ENCODE measurements around the gene KLHL42. TPM values are rescaled to one million over a fixed set of nuclear protein-coding genes. Genes with fewer than 3 reads are reported as not detected.

KLHL42 gene
- total RNA-seq, 2 donors from 2014 or later, result 32.7 to 36.6 TPM

DNA sequence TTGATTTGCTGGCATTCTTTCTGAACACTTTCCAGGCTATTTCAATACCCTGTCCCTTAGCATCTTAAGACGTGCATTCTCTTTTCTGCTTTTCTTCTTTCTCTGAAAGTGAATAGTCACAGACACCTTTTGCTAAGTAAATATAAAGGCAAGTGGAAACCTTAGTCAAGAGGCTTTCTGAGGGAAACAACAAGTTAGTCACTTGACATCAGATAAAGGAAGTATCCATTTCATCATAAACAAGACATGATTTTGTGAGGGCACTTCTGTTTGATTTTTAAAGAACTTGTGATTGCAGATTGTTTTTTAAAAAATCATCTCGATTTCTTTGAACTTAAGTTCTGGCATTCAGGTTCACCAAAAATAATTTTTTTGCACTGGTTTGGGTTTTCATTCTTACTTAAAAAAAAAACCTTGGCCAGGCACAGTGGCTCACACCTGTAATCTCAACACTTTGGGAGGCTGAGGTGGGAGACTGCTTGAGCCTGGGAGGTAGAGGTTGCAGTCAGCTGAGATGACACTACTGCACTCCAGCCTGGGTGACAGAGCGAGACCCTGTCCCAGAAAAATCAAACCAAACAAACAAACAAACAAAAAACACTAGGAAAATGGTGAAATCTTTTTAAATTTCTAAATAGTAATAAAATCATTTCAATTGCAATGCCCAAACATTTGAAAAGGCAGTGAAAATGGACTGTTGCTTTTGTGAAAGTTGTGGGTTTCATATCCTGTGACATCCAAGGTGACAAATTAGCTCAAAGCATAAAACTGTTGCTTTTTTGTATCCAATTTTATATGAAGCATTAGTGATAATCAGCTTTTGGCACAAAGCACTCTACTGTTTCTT, 8.3 kb upstream of the KLHL42 start:
- no peak overlapping the region for H3K4me3 ChIP-seq
- intact Hi-C loops (cut with DNase I), result no loop called here
- 83 to 93% methylated on average over 3 of the region's 3 CpGs for WGBS, 2 donors
- DNase-seq (no peak), ATAC-seq (no peak)
- no peaks in the 10 kb centered on the region for H3K27me3 ChIP-seq
- no peak overlapping the region for H3K27ac ChIP-seq
- H3K9me3 ChIP-seq, result no peaks in the 10 kb centered on the region
- TF ChIP-seq POLR2A (IDR thresholded peaks at IDR 0.05), result no peak
- H3K36me3 ChIP-seq (replicated peaks in 1 of 2; ENCODE audit: insufficient read depth in 1 of 2, low read depth in 2 of 2), result no peaks in the 10 kb centered on the region
- no peaks in the 10 kb centered on the region for H3K4me1 ChIP-seq

DNA sequence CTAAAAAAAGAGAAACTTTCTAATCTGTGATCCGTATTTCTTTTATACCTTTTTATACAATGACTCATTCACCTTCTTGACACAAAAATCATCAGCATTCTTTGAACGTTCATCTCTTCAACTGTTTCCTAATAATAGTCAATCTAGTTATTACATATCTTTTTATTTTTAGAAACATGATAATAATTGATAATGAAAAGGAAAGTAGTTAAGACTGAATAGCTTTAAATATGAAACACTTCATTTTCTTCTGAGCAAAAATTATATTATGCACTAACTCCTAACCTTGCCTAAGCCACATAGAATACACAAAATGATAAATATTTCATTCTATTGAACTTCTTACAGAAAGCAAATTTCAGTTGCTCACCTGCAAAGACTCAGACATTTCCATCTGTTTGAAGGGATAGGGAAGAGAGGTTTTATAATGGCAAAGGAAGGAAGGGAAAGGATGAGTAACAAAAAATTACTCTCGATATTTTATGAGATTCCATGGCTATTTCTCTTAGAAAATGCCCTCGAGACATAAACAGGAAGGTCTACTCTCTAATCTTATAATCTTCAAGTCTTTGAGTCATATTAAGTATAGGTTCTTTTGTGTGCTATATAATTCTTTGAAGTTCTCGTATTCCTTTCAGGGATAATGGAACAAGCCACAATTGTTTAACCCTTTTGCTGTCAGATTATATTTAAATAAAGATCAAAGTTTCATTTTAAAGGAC, 7.5 kb upstream of the KLHL42 start:
- DNase-seq (no peak), ATAC-seq (no peak)
- no peak overlapping the region for H3K27ac ChIP-seq

DNA sequence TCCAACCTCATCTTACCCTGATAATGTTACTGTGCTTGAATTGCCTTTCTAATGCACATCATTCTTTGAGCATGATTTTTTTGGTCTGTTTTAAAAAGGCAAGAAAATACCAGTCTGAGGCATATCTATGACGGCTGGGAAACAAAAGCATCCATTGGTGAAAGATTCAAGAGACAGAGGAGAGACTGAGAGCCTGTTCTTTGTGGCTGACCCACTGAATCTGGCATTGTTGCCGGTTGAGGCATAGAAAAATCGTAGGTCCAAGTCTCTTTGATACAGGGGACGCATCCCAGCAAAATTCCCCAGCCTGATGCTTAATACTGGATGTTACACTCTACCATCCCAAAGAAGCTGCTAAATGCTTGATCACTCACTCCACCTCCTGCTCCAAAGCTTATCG, 2.9 kb upstream of the KLHL42 start:
- Histone ChIP-seq H3K4me3 (no peak overlapping the region), H3K9me3 (no peaks in the 10 kb centered on the region), H3K27me3 (no peaks in the 10 kb centered on the region), H3K4me1 (peaks cover 20% of the 10 kb centered on the region), H3K36me3 (replicated peaks in 1 of 2; ENCODE audit: insufficient read depth in 1 of 2, low read depth in 2 of 2) (no peaks in the 10 kb centered on the region), H3K27ac (no peak overlapping the region)
- TF ChIP-seq, protein P1, sequence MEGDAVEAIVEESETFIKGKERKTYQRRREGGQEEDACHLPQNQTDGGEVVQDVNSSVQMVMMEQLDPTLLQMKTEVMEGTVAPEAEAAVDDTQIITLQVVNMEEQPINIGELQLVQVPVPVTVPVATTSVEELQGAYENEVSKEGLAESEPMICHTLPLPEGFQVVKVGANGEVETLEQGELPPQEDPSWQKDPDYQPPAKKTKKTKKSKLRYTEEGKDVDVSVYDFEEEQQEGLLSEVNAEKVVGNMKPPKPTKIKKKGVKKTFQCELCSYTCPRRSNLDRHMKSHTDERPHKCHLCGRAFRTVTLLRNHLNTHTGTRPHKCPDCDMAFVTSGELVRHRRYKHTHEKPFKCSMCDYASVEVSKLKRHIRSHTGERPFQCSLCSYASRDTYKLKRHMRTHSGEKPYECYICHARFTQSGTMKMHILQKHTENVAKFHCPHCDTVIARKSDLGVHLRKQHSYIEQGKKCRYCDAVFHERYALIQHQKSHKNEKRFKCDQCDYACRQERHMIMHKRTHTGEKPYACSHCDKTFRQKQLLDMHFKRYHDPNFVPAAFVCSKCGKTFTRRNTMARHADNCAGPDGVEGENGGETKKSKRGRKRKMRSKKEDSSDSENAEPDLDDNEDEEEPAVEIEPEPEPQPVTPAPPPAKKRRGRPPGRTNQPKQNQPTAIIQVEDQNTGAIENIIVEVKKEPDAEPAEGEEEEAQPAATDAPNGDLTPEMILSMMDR (IDR thresholded peaks at IDR 0.05), result no peak
- no peak for TF ChIP-seq POLR2A (IDR thresholded peaks at IDR 0.05)
- DNase-seq (no peak), ATAC-seq (no peak)
- 79 to 86% methylated on average over 5 of the region's 5 CpGs for WGBS, 2 donors
- intact Hi-C loops (cut with DNase I), result no loop called here

More for the DNA sequence above, 7.5 kb upstream of the KLHL42 start:
- WGBS, 2 donors, result 44 to 48% methylated on average over 5 of the region's 5 CpGs
- Histone ChIP-seq H3K27me3 (no peaks in the 10 kb centered on the region), H3K36me3 (replicated peaks in 1 of 2; ENCODE audit: insufficient read depth in 1 of 2, low read depth in 2 of 2) (no peaks in the 10 kb centered on the region), H3K4me3 (no peak overlapping the region), H3K4me1 (no peaks in the 10 kb centered on the region), H3K9me3 (no peaks in the 10 kb centered on the region)
- intact Hi-C loops (cut with DNase I), result no loop called here
- no peak for TF ChIP-seq POLR2A (IDR thresholded peaks at IDR 0.05)
- TF ChIP-seq, protein P1 (IDR thresholded peaks at IDR 0.05), result no peak

DNA sequence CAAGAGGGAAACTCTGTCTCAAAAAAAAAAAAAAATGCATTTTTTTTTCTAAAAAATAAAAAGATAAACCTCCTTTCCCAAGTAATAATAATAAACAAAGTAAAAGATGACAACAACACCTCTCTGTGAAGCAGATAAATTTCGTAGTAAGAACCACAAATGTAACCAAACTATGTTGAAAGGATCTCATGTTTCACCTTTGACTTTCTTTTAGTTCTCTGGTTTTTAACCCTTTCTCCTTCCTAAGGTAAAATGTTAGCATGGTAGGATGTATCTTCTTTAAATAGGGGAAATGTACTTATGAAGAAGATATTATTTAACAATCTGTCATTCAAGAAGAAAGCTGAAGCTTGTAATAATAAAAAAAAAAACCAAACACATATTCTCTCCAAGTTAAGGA, 1.8 kb upstream of the KLHL42 start:
- ATAC-seq (no peak), DNase-seq (no peak)
- no peak overlapping the region for H3K4me3 ChIP-seq
- H3K27me3 ChIP-seq, result no peaks in the 10 kb centered on the region
- TF ChIP-seq, protein P1 (IDR thresholded peaks at IDR 0.05), result no peak
- TF ChIP-seq POLR2A (IDR thresholded peaks at IDR 0.05), result no peak
- peaks cover 25% of the 10 kb centered on the region for H3K4me1 ChIP-seq
- WGBS, 2 donors, result 18 to 46% methylated on average over 1 of the region's 1 CpG
- intact Hi-C loops (cut with DNase I), result no loop called here
- H3K36me3 ChIP-seq (replicated peaks in 1 of 2; ENCODE audit: insufficient read depth in 1 of 2, low read depth in 2 of 2), result no peaks in the 10 kb centered on the region
- no peak overlapping the region for H3K27ac ChIP-seq
- H3K9me3 ChIP-seq, result no peaks in the 10 kb centered on the region

DNA sequence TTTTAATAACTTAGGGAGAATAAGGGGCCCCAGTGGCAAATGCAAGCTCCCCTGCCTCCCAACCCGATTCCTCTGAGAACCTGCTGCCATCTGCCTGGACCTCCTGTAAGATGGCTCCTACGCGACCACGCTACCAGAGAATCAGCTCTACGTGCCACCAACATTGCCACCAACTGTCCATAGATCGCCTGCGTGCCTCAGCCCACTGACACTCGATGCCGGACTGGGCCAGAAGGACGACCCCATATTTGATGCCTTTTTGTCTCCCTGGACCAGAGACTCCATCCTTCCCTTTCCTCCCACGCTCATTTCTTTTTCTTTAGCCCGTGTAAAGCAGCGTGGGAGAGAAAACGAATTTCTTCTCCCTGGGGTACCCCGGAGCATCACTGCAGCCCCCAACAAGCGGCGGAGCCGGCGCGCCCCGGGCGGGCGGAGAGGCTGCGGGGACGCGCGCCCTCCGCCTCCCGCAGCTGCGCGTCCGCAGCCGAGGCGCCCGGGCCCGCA, 565 bp upstream of the KLHL42 start:
- Histone ChIP-seq H3K4me1 (peaks cover 35% of the 10 kb centered on the region), H3K27me3 (no peaks in the 10 kb centered on the region), H3K4me3 (peak overlapping the region in 1 of 2 donors; percentile 37), H3K27ac (peak overlapping the region; percentile 92 to 96 (median 95)), H3K9me3 (no peaks in the 10 kb centered on the region), H3K36me3 (replicated peaks in 1 of 2; ENCODE audit: insufficient read depth in 1 of 2, low read depth in 2 of 2) (no peaks in the 10 kb centered on the region)
- ATAC-seq, result peak; percentile 1
- 2% methylated on average over 36 of the region's 36 CpGs for WGBS, 2 donors
- intact Hi-C loops (cut with DNase I), result no loop called here
- TF ChIP-seq POLR2A (IDR thresholded peaks at IDR 0.05), result no peak
- TF ChIP-seq, protein P1 (IDR thresholded peaks at IDR 0.05), result no peak
- peak; percentile 15 to 43 (median 28) for DNase-seq

Data from body of pancreas (tissue), 4 donors.